Midbrain (tissue), 1 donor: ENCODE data around the gene NUMB.

ENCODE experiments used
- DNase-seq: peaks from one replicate; lab custom pipeline; 2025; lab: John Stamatoyannopoulos, UW

The NUMB gene

DNA sequence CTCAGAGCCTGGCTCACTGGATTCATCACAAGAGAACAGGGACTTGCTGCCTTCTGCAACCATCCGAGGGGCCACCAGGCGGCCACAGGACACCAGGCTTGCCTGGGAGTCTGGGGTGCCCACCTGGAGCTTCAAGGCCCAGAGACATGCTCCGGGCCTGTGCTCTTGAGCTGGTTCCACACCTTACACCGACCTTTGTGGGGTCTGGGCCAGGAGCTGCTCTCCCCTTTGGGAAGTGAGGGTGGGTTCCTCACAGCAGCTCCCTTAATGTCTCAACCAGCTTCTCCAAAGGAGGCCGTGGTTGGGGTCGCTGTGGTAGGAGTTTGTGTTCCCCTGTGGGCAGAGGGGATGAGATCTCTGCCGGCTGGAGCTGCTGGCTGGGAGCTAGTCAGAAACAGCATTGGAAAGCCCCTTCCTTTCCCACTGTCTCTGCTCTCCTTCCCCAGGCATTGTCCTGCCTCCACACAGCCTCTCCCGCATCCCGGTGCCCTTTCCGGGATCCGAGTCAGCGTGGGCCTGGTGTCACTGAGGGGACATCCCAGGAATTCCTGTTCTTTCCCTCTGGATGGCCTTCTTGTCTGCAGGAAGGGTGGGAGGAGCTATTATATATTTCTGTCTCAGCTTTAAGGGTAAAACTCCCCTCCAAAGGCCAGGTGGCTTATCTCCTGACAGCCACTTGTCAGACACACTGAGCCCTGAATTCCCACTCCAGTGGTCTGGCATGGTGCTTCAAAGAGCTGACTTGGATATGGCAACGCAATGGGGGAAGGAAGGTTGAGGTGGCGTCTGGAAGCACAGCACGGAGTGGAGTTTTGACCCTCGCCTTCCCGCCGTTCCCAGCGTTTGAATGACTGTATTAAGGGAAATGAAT is 226.1 kb downstream of the NUMB start:
- DNase-seq: no peak

DNA sequence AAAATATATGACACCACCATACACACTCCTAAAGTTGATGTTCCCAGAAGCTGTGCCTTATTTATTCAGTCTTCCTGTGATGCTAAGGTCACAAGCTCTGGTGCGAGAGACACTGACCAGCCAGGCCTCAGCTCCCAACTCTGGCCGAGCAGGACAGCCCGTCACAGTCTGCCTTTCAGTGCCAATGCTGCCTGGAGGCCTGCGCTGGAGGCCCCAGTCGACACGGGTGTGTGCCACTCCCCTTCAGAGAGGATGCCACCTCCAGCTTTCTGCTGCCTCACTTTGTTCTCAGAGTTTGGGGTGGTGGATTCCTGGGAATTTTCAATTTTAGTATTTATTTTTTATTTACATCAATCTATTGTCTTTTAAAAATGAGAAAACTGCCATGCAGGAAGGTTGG is 228.3 kb downstream of the NUMB start:
- no peak for DNase-seq

DNA sequence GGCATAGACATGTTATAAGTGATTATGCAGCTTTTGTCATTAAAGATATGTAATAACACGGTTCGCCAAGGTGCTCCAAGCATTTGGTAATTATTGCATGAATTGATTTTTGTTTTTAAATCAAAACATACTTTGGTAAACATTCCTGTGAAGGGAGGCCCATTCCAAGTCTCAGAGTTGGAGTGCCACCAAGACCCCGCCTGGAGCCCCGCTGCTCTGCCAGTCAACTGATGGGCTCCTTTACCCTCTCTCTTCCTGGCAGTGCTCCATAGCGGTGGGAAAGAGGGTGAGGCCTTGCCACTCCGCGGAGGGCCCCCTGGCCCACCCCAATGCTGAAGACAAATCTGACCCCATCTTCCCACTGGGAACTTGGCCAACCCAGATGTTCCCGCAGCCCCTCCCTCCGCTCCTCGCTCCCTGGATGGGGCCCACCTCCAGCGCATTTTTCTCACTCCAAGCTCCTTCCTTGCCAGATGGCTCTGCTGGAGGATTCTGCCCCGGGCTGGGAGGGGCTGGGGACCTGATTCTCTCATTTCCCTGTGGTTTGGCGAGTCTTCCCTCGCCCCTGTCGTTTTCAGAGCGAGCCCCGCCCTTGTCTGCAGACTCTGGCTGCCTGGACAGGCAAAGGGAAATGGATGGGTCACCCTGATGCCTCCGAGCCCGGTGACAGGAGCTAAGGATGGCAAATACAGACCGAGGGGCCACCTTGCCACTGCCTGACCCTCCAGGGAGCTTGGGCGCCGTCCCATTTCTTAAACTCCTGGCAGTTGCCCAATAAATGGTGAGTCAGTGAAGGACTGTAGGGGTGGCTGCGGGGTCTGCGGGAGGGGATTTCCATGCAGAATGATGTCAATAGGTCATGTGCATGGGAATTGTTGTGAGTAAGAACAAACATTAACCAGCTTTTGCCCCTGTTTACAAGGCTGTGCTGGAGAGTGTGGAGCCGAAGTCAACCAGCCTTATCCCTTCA is 230.2 kb downstream of the NUMB start:
- no peak for DNase-seq

GRCh38 chr14:73225496-73225895 is 232.8 kb downstream of the NUMB start:
- no peak for DNase-seq
